ENCODE data around the gene ZBED4.
A peak's percentile ranks its signal among the peaks of the same experiment; 100 is the strongest.

The ZBED4 gene

GRCh38 chr22:49903322-49904039 is 49.8 kb downstream of the ZBED4 start:
- DNase-seq (ENCODE audit: low read depth, low spot score): no peak

- no peak for DNase-seq (ENCODE audit: low read depth, low spot score)
These were observed 50.4 kb downstream of the ZBED4 start for GRCh38 chr22:49904040-49904369.

GRCh38 chr22:49905465-49905864 is 51.8 kb downstream of the ZBED4 start:
- no peak for DNase-seq (ENCODE audit: low read depth, low spot score)

- DNase-seq (ENCODE audit: low read depth, low spot score): no peak
These were observed 52.6 kb downstream of the ZBED4 start for GRCh38 chr22:49906071-49906798.

GRCh38 chr22:49906799-49907290 is 53.2 kb downstream of the ZBED4 start:
- no peak for DNase-seq (ENCODE audit: low read depth, low spot score)

- no peak for DNase-seq (ENCODE audit: low read depth, low spot score)
These were observed 54.2 kb downstream of the ZBED4 start for GRCh38 chr22:49907807-49908206.

GRCh38 chr22:49909476-49910205 is 56.0 kb downstream of the ZBED4 start:
- no peak for DNase-seq (ENCODE audit: low read depth, low spot score)

- DNase-seq (ENCODE audit: low read depth, low spot score): no peak
These were observed 56.8 kb downstream of the ZBED4 start for GRCh38 chr22:49910229-49911155.

- DNase-seq (ENCODE audit: low read depth, low spot score): no peak
These were observed 58.4 kb downstream of the ZBED4 start for GRCh38 chr22:49911881-49912625.

- no peak for DNase-seq (ENCODE audit: low read depth, low spot score)
These were observed 59.4 kb downstream of the ZBED4 start for GRCh38 chr22:49913026-49913425.

- DNase-seq (ENCODE audit: low read depth, low spot score): no peak
These were observed 59.8 kb downstream of the ZBED4 start for GRCh38 chr22:49913446-49913845.

- no peak for DNase-seq (ENCODE audit: low read depth, low spot score)
These were observed 60.6 kb downstream of the ZBED4 start for GRCh38 chr22:49914256-49914655.

GRCh38 chr22:49915610-49916009 is 62.0 kb downstream of the ZBED4 start:
- DNase-seq (ENCODE audit: low read depth, low spot score): peak; percentile 64

- no peak for DNase-seq (ENCODE audit: low read depth, low spot score)
These were observed 63.2 kb downstream of the ZBED4 start for GRCh38 chr22:49916831-49917230.

- DNase-seq (ENCODE audit: low read depth, low spot score): peak; percentile 99
These were observed 64.6 kb downstream of the ZBED4 start, which contains the start of the genes ALG12 and CRELD2 for GRCh38 chr22:49917974-49918910. ALG12 (minus strand) TSS chr22:49918438; CDS start chr22:49913765, 4,673 bp downstream. CRELD2 (plus strand) TSS chr22:49918634; CDS start chr22:49918770, 136 bp downstream.

GRCh38 chr22:49918911-49919881 is 65.6 kb downstream of the ZBED4 start:
- peak; percentile 34 for DNase-seq (ENCODE audit: low read depth, low spot score)

- no peak for DNase-seq (ENCODE audit: low read depth, low spot score)
These were observed 67.2 kb downstream of the ZBED4 start for GRCh38 chr22:49920859-49921258.
